ENCODE measurements around the gene PTPRZ1.

DNA sequence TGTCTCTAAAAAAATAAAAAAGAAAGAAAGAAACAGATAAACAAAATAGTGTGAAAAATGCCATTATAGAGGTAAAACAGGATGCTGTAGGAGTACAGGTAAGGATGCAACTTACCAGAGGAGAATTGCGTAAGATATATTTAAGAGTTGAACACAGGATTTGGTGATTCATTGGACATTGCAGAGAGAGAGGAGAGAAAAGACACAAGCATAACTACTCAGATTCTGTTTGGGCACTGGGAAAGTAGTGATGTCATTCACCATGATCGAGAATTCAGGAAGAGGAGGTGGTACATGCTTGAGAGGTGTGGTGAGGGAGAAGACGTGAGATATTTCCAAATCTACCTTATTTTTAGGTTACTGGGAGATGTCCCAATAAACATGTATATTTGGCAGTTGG is 173.4 kb downstream of the PTPRZ1 start:
- TF ChIP-seq, protein P1, sequence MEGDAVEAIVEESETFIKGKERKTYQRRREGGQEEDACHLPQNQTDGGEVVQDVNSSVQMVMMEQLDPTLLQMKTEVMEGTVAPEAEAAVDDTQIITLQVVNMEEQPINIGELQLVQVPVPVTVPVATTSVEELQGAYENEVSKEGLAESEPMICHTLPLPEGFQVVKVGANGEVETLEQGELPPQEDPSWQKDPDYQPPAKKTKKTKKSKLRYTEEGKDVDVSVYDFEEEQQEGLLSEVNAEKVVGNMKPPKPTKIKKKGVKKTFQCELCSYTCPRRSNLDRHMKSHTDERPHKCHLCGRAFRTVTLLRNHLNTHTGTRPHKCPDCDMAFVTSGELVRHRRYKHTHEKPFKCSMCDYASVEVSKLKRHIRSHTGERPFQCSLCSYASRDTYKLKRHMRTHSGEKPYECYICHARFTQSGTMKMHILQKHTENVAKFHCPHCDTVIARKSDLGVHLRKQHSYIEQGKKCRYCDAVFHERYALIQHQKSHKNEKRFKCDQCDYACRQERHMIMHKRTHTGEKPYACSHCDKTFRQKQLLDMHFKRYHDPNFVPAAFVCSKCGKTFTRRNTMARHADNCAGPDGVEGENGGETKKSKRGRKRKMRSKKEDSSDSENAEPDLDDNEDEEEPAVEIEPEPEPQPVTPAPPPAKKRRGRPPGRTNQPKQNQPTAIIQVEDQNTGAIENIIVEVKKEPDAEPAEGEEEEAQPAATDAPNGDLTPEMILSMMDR (IDR thresholded peaks at IDR 0.05), result no peak
- TF ChIP-seq POLR2A (IDR thresholded peaks at IDR 0.05), result no peak

Measured in testis (tissue), 2 donors.